CD14-positive monocyte (primary cell): ENCODE data around the gene TENT4A. TPM values are rescaled to one million over a fixed set of nuclear protein-coding genes. Genes with fewer than 3 reads are reported as not detected.

Experiments
- DNase-seq, 3 donors: peaks; one replicate each; pipeline ENCODE4 v3.0.0-alpha.2; 2011 to 2022
- H2AFZ ChIP-seq: 2 replicates; pipeline ENCODE4 v1.6.0; 2012; ENCODE audit warnings: mild to moderate bottlenecking, low read depth, low read length, inconsistent platforms; ENCODE audit not compliant: insufficient read depth, poor library complexity, severe bottlenecking
- H3K27ac ChIP-seq, 2 donors: 1 replicate in 1 of 2; 2 replicates in 1 of 2; pipeline ENCODE4 v1.5.1; 2012 to 2013; ENCODE audit warnings: low read length in 2 of 2, control low read depth in 1 of 2, inconsistent platforms in 1 of 2, low read depth in 1 of 2, mild to moderate bottlenecking in 1 of 2
- H3K27me3 ChIP-seq, 2 donors: one replicate each; pipeline versions ENCODE4 v1.6.0 to v1.6.1; 2011 to 2013; ENCODE audit warnings: low read length in 2 of 2; ENCODE audit not compliant: control insufficient read depth in 2 of 2, insufficient read depth in 2 of 2
- H3K36me3 ChIP-seq, 2 donors: replicated peaks in 1 of 2; 1 replicate in 1 of 2; 2 replicates in 1 of 2; pipeline versions ENCODE4 v1.5.1 to v1.6.1; 2012 to 2013; ENCODE audit warnings: low read length in 2 of 2, control low read depth in 1 of 2, inconsistent platforms in 1 of 2, mild to moderate bottlenecking in 1 of 2; ENCODE audit not compliant: insufficient read depth in 2 of 2, control insufficient read depth in 1 of 2
- H3K4me1 ChIP-seq, 2 donors: 1 replicate in 1 of 2; 2 replicates in 1 of 2; pipeline versions ENCODE4 v1.5.1 to v1.6.1; 2012 to 2013; ENCODE audit warnings: low read length in 2 of 2, control low read depth in 1 of 2, inconsistent platforms in 1 of 2, mild to moderate bottlenecking in 1 of 2, moderate library complexity in 1 of 2; ENCODE audit not compliant: insufficient read depth in 2 of 2, control insufficient read depth in 1 of 2
- H3K4me2 ChIP-seq: replicated peaks from 2 replicates; pipeline ENCODE3; 2012; ENCODE audit warnings: low read length, moderate library complexity, mild to moderate bottlenecking; ENCODE audit not compliant: poor library complexity, severe bottlenecking; ENCODE audit errors: extremely low read depth
- H3K4me3 ChIP-seq, 3 experiments: fragments of 200-600 bp in 1 of 3; sonication (generic) in 1 of 3; replicated peaks in 1 of 3; 1 replicate in 2 of 3; 2 replicates in 1 of 3; pipeline ENCODE4 v1.5.1; 2011 to 2013; ENCODE audit warnings: low read length in 3 of 3, mild to moderate bottlenecking in 3 of 3, control low read depth in 2 of 3, low read depth in 2 of 3, inconsistent platforms in 1 of 3, moderate library complexity in 1 of 3
- H3K79me2 ChIP-seq: 2 replicates; pipeline ENCODE4 v1.6.0; 2012; ENCODE audit warnings: mild to moderate bottlenecking, control low read depth, inconsistent platforms, low read length, moderate library complexity; ENCODE audit not compliant: insufficient read depth
- H3K9ac ChIP-seq: 2 replicates; pipeline ENCODE4 v1.6.0; 2017; ENCODE audit warnings: low read length, mild to moderate bottlenecking; ENCODE audit not compliant: insufficient read depth, poor library complexity, severe bottlenecking
- H3K9me3 ChIP-seq, 2 donors: replicated peaks in 1 of 2; 1 replicate in 1 of 2; 2 replicates in 1 of 2; pipeline versions ENCODE4 v1.5.1 to v1.6.1; 2012 to 2013; ENCODE audit warnings: low read length in 2 of 2, control low read depth in 1 of 2; ENCODE audit not compliant: control insufficient read depth in 1 of 2, insufficient read depth in 1 of 2
- H4K20me1 ChIP-seq: 2 replicates; pipeline ENCODE4 v1.6.0; 2012; ENCODE audit warnings: mild to moderate bottlenecking, low read length, control low read depth, moderate library complexity; ENCODE audit not compliant: insufficient read depth
- H3K27ac Mint-ChIP-seq, 7 donors: one replicate each; pipeline ENCODE4 v1.8.0; 2020; ENCODE audit warnings: mild to moderate bottlenecking in 7 of 7, mixed read lengths in 7 of 7, moderate library complexity in 6 of 7, inconsistent platforms in 2 of 7
- H3K27me3 Mint-ChIP-seq, 3 donors: one replicate each; pipeline ENCODE4 v1.8.0; 2021 to 2022; ENCODE audit warnings: low read depth in 3 of 3, mild to moderate bottlenecking in 3 of 3, mixed read lengths in 3 of 3, moderate library complexity in 3 of 3, inconsistent platforms in 1 of 3
- H3K36me3 Mint-ChIP-seq, 2 donors: one replicate each; pipeline ENCODE4 v1.8.0; 2020; ENCODE audit warnings: mixed read lengths in 2 of 2, inconsistent platforms in 1 of 2, mild to moderate bottlenecking in 1 of 2
- H3K4me1 Mint-ChIP-seq: one replicate; pipeline ENCODE4 v1.8.0; 2020; ENCODE audit warnings: mild to moderate bottlenecking, mixed read lengths
- H3K4me3 Mint-ChIP-seq, 2 donors: one replicate each; pipeline ENCODE4 v1.8.0; 2020; ENCODE audit warnings: mild to moderate bottlenecking in 2 of 2, mixed read lengths in 2 of 2, moderate library complexity in 1 of 2
- H3K9me3 Mint-ChIP-seq, 7 donors: one replicate each; pipeline ENCODE4 v1.8.0; 2020 to 2022; ENCODE audit warnings: mixed read lengths in 7 of 7, mild to moderate bottlenecking in 6 of 7, moderate library complexity in 6 of 7, inconsistent platforms in 2 of 7
- CTCF ChIP-seq: fragments of 200-600 bp; IDR thresholded peaks from one replicate; pipeline ENCODE4 v1.8.0; 2022; ENCODE audit warnings: antibody characterized with exemption, mild to moderate bottlenecking
- WGBS: methylation state at CpG from one replicate; pipeline ENCODE4 v1.1.5; 2013; ENCODE audit warnings: missing lambda C conversion rate; ENCODE audit not compliant: insufficient coverage; 5-methylcytosine and 5-hydroxymethylcytosine counted together
- intact Hi-C, 2 donors: fragments of 100-400 bp; cut with micrococcal nuclease; formaldehyde crosslinking; loops; one replicate each; pipeline versions ENCODE4 v1.15.0 to v1.15.1; 2023
- polyA plus RNA-seq, 3 donors: library from polyadenylated mRNA; depleted of rRNA in 1 of 3; unstranded in 2 of 3; stranded (reverse) in 1 of 3; fragments of 300-500 nt in 2 of 3; fragments of >200 nt in 1 of 3; fragmentation: Illumina TruSeq in 2 of 3; gene quantifications; 1 replicate in 2 of 3; 2 replicates in 1 of 3; pipeline ENCODE4 v1.2.3, GENCODE V29; 2012 to 2021

The TENT4A gene
- polyA plus RNA-seq, 3 donors, result 0.17 to 15.6 (median 0.44) TPM

- peak overlapping the region; percentile 84 for H2AFZ ChIP-seq
- intact Hi-C loops, result loop anchor here (5.0 to 10.0 kb wide), 3 partner anchors 71 to 1048 kb away; no protein-coding TSS in a partner anchor
- H3K4me3 ChIP-seq, result peak overlapping the region in 2 of 3 experiments; percentile 2 to 68
- H4K20me1 ChIP-seq, result no peaks in the 10 kb centered on the region
- H3K4me2 ChIP-seq, result peak overlapping the region; percentile 77
- H3K36me3 ChIP-seq, result no peaks in the 10 kb centered on the region
- peaks cover 19 to 31% of the 10 kb centered on the region in 2 donors for H3K4me1 ChIP-seq
- Mint-ChIP-seq H3K27ac (peak overlapping the region; percentile 90 to 97 (median 94)), H3K4me3 (peak overlapping the region; percentile 60 to 78), H3K27me3 (peaks cover 0 to 3% (median 3%) of the 10 kb centered on the region in 3 donors), H3K4me1 (peaks cover 26% of the 10 kb centered on the region), H3K36me3 (peaks cover 0 to 2% of the 10 kb centered on the region in 2 donors), H3K9me3 (peaks cover 0 to 2% (median 0%) of the 10 kb centered on the region in 7 donors)
- TF ChIP-seq CTCF, result no peak
- no peaks in the 10 kb centered on the region for H3K27me3 ChIP-seq
- H3K27ac ChIP-seq, result peak overlapping the region; percentile 86 to 94
- no peaks in the 10 kb centered on the region for H3K9me3 ChIP-seq
- WGBS, result 0% methylated on average over 8 of the region's 12 CpGs
- peak; percentile 97 to 98 (median 98) for DNase-seq
- H3K9ac ChIP-seq, result peak overlapping the region; percentile 81
- H3K79me2 ChIP-seq, result no peaks in the 10 kb centered on the region
These were observed 53.4 kb downstream of the TENT4A start for GRCh38 chr5:6766604-6767093.

- TF ChIP-seq CTCF, result no peak
- Histone ChIP-seq H3K9ac (no peak overlapping the region), H3K9me3 (no peaks in the 10 kb centered on the region), H3K36me3 (no peaks in the 10 kb centered on the region), H3K4me1 (peaks cover 19 to 26% of the 10 kb centered on the region in 2 donors), H3K4me3 (no peak overlapping the region), H4K20me1 (no peaks in the 10 kb centered on the region), H3K4me2 (no peak overlapping the region), H3K79me2 (no peaks in the 10 kb centered on the region), H3K27ac (peak overlapping the region in 1 of 2 donors; percentile 94), H2AFZ (no peak overlapping the region), H3K27me3 (no peaks in the 10 kb centered on the region)
- Mint-ChIP-seq H3K27me3 (peaks cover 0 to 11% (median 3%) of the 10 kb centered on the region in 3 donors), H3K36me3 (peaks cover 0 to 2% of the 10 kb centered on the region in 2 donors), H3K27ac (peak overlapping the region; percentile 90 to 97 (median 94)), H3K4me3 (peak overlapping the region in 1 of 2 donors; percentile 10), H3K9me3 (peaks cover 0 to 1% (median 0%) of the 10 kb centered on the region in 7 donors), H3K4me1 (peaks cover 24% of the 10 kb centered on the region)
- intact Hi-C loops, result loop anchor here (5.0 to 10.0 kb wide), 3 partner anchors 70 to 1047 kb away; no protein-coding TSS in a partner anchor
- no peak for DNase-seq
- over 99% methylated on average over 9 of the region's 11 CpGs for WGBS
These were observed 54.3 kb downstream of the TENT4A start for GRCh38 chr5:6767481-6768063.
